ENCODE data around the gene TAPT1. TPM values are rescaled to one million over a fixed set of nuclear protein-coding genes. Genes with fewer than 3 reads are reported as not detected.

Gene TAPT1
- polyA plus RNA-seq, 2 of the 4 experiments (the other 2 are of a cell fraction), result 11.5 to 17.1 TPM

DNA sequence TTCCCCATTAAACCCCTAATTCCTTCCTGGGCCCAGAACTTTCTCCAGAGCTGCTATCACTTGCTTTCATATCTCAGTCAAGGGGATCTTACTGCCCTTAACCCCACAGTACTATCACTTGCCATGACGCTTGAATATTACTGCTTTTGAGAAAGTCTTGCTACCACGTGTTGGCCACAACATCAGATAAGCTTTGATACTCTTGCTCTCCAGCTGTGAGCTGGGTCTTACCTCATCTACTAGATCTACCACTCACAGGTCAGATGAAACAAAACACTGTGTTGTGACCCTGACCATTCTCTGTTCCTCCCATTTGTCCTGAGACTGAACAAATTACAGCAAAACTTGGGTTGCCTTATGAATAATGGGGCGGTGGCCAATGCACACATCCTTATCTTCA is 12.1 kb upstream of the TAPT1 start (continued):
- TF ChIP-seq, protein P1, sequence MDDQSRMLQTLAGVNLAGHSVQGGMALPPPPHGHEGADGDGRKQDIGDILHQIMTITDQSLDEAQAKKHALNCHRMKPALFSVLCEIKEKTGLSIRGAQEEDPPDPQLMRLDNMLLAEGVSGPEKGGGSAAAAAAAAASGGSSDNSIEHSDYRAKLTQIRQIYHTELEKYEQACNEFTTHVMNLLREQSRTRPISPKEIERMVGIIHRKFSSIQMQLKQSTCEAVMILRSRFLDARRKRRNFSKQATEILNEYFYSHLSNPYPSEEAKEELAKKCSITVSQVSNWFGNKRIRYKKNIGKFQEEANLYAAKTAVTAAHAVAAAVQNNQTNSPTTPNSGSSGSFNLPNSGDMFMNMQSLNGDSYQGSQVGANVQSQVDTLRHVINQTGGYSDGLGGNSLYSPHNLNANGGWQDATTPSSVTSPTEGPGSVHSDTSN (IDR thresholded peaks at IDR 0.05), result no peak
- TF ChIP-seq CEBPB (IDR thresholded peaks at IDR 0.05) (no peak), ESRRA (IDR thresholded peaks at IDR 0.05; ENCODE audit: borderline replicate concordance, low read length) (no peak), PHF8 (IDR thresholded peaks at IDR 0.05; ENCODE audit: borderline replicate concordance, low read depth) (no peak), HOXB5 (CRISPR knock-in tag; IDR thresholded peaks at IDR 0.05) (no peak), ZFP36 (IDR thresholded peaks at IDR 0.05; ENCODE audit: borderline replicate concordance, partially characterized antibody) (no peak), EP300 (IDR thresholded peaks at IDR 0.05) (no peak), KDM5A (IDR thresholded peaks at IDR 0.05) (no peak)
- TF ChIP-seq, protein P2, sequence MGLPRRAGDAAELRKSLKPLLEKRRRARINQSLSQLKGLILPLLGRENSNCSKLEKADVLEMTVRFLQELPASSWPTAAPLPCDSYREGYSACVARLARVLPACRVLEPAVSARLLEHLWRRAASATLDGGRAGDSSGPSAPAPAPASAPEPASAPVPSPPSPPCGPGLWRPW (IDR thresholded peaks at IDR 0.05), result no peak

DNA sequence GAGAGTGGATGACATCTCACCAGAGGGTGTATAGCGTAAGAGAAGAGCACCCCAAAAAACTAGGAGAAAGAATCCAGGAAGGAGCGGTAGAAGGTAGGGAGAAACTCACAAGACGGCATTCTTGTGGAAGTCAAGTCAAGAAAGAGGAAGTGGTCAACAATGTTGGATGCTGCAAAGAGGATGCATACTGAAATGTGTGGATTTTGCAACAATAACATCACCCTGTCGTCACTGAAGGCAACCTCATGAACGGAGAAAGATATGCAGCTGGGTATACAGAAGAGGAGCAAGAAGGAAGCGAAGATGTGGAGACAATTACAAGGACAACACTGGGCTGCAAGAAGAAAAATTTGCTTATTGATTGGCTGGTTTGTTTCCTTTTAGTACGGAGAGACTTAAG is 11.4 kb upstream of the TAPT1 start:
- POLR2A ChIA-PET, result no interaction called here
- Histone ChIP-seq H3K4me3 (no peak overlapping the region), H3K27ac (no peak overlapping the region), H3K4me2 (no peak overlapping the region), H3K9me3 (no peaks in the 10 kb centered on the region), H3K4me1 (peaks cover 3% of the 10 kb centered on the region; the same call in 1 of the 3 replicates)
- FAIRE-seq (no peak), DNase-seq (ENCODE audit: low read depth in 1 of 2, low spot score in 1 of 2) (no peak), ATAC-seq (no peak)
- WGBS (ENCODE audit: missing lambda C conversion rate), result 96% methylated on average over 7 of the region's 7 CpGs
- TF ChIP-seq CHD4 (IDR thresholded peaks at IDR 0.05; ENCODE audit: borderline replicate concordance), result no peak
- TF ChIP-seq RNF2 (IDR thresholded peaks at IDR 0.05; ENCODE audit: borderline replicate concordance, low read depth), result no peak
- no peak for TF ChIP-seq NPAS2 (CRISPR knock-in tag; IDR thresholded peaks at IDR 0.05; ENCODE audit: borderline replicate concordance)
- no peak for TF ChIP-seq KDM5A (IDR thresholded peaks at IDR 0.05)
- TF ChIP-seq TP53 (CRISPR knock-in tag; IDR thresholded peaks at IDR 0.05), result no peak
- no peak for TF ChIP-seq PHF8 (IDR thresholded peaks at IDR 0.05; ENCODE audit: borderline replicate concordance, low read depth)
- TF ChIP-seq FOXS1 (CRISPR knock-in tag; IDR thresholded peaks at IDR 0.05), result no peak
- CTCF ChIA-PET, result interaction anchor here (1.7 kb wide), 1 partner anchor 12 kb away, joined by 7 read pairs; no protein-coding TSS in a partner anchor

DNA sequence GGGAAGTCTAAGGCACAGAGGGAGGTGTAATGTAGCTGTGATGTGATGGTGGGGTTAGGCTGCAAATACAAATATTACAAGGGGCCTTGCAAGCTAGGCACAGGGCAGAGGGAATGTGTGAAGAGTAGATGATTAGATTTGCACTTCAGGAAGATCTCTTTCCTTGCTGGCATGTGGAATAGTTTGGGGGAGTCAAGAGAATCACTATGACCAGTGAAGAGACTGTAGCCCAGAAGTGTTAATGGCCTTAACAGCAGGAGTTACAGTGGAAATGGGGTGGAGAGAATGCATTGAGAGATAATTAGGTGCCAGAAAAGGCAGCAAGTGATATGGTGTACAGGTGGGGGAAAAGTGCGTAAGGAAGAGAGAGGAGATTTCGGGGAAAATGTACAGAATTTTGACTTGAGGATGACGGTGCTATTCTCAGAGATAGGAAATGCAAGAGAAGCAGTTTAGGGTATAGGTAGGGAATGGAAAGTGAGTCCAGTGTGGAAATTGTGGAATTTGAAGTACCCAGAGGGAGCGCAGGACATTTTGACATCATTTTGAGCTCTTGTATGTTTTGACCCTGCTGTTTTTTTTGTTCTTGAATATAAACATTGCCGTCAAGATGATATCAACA is 10.2 kb upstream of the TAPT1 start:
- H3K27ac ChIP-seq, result no peak overlapping the region
- peaks cover 13% of the 10 kb centered on the region; the same call in 2 of the 3 replicates for H3K4me1 ChIP-seq
- TF ChIP-seq FOXS1 (CRISPR knock-in tag; IDR thresholded peaks at IDR 0.05) (no peak), CHD2 (IDR thresholded peaks at IDR 0.05; ENCODE audit: low read length, partially characterized antibody) (no peak), MAFK (IDR thresholded peaks at IDR 0.05; ENCODE audit: partially characterized antibody) (no peak), KDM1A (IDR thresholded peaks at IDR 0.05; ENCODE audit: low read depth) (no peak), HOXB5 (CRISPR knock-in tag; IDR thresholded peaks at IDR 0.05) (no peak), SMC3 (IDR thresholded peaks at IDR 0.05) (no peak), MAZ (IDR thresholded peaks at IDR 0.05; ENCODE audit: borderline replicate concordance, low read depth, low read length) (no peak), HOXB13 (CRISPR knock-in tag; IDR thresholded peaks at IDR 0.05; ENCODE audit: low read depth) (no peak), NFE2L2 (conservative IDR thresholded peaks at IDR 0.05; ENCODE audit: low read length) (no peak), POLR2A (IDR thresholded peaks at IDR 0.05; ENCODE audit: low read length) (no peak), RCOR1 (IDR thresholded peaks at IDR 0.05; ENCODE audit: low read depth, low read length) (no peak), HOXA7 (CRISPR knock-in tag; IDR thresholded peaks at IDR 0.05) (no peak)
- TF ChIP-seq, protein P3, sequence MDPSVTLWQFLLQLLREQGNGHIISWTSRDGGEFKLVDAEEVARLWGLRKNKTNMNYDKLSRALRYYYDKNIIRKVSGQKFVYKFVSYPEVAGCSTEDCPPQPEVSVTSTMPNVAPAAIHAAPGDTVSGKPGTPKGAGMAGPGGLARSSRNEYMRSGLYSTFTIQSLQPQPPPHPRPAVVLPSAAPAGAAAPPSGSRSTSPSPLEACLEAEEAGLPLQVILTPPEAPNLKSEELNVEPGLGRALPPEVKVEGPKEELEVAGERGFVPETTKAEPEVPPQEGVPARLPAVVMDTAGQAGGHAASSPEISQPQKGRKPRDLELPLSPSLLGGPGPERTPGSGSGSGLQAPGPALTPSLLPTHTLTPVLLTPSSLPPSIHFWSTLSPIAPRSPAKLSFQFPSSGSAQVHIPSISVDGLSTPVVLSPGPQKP (IDR thresholded peaks at IDR 0.05; ENCODE audit: low read depth, low read length), result no peak
- TF ChIP-seq, protein P4, sequence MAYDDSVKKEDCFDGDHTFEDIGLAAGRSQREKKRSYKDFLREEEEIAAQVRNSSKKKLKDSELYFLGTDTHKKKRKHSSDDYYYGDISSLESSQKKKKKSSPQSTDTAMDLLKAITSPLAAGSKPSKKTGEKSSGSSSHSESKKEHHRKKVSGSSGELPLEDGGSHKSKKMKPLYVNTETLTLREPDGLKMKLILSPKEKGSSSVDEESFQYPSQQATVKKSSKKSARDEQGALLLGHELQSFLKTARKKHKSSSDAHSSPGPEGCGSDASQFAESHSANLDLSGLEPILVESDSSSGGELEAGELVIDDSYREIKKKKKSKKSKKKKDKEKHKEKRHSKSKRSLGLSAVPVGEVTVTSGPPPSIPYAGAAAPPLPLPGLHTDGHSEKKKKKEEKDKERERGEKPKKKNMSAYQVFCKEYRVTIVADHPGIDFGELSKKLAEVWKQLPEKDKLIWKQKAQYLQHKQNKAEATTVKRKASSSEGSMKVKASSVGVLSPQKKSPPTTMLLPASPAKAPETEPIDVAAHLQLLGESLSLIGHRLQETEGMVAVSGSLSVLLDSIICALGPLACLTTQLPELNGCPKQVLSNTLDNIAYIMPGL (CRISPR knock-in tag; IDR thresholded peaks at IDR 0.05; ENCODE audit: borderline replicate concordance), result no peak
- TF ChIP-seq, protein P5, sequence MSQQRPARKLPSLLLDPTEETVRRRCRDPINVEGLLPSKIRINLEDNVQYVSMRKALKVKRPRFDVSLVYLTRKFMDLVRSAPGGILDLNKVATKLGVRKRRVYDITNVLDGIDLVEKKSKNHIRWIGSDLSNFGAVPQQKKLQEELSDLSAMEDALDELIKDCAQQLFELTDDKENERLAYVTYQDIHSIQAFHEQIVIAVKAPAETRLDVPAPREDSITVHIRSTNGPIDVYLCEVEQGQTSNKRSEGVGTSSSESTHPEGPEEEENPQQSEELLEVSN (IDR thresholded peaks at IDR 0.05; ENCODE audit: borderline replicate concordance, low read depth), result no peak
- no peak overlapping the region for H3K4me3 ChIP-seq
- no peak for DNase-seq (ENCODE audit: low read depth in 1 of 2, low spot score in 1 of 2)
- no peak for ATAC-seq
- FAIRE-seq, result no peak
- no peak overlapping the region for H3K4me2 ChIP-seq
- POLR2A ChIA-PET, result no interaction called here
- WGBS (ENCODE audit: missing lambda C conversion rate), result 96% methylated on average over 5 of the region's 5 CpGs
- no peaks in the 10 kb centered on the region for H3K9me3 ChIP-seq
- CTCF ChIA-PET, result interaction anchor here (0.8 to 1.7 kb wide), 3 partner anchors 14 to 28 kb away, joined by 3 to 7 read pairs (median 5); no protein-coding TSS in a partner anchor

Measured in A549 (cell line).